Smooth muscle cell of the brain vasculature (primary cell): ENCODE results near the gene RELT.

ENCODE experiments used
- DNase-seq: peaks from one replicate; pipeline ENCODE4 v3.0.0-alpha.2; 2012; ENCODE audit warnings: low read depth, low spot score

RELT gene

DNA sequence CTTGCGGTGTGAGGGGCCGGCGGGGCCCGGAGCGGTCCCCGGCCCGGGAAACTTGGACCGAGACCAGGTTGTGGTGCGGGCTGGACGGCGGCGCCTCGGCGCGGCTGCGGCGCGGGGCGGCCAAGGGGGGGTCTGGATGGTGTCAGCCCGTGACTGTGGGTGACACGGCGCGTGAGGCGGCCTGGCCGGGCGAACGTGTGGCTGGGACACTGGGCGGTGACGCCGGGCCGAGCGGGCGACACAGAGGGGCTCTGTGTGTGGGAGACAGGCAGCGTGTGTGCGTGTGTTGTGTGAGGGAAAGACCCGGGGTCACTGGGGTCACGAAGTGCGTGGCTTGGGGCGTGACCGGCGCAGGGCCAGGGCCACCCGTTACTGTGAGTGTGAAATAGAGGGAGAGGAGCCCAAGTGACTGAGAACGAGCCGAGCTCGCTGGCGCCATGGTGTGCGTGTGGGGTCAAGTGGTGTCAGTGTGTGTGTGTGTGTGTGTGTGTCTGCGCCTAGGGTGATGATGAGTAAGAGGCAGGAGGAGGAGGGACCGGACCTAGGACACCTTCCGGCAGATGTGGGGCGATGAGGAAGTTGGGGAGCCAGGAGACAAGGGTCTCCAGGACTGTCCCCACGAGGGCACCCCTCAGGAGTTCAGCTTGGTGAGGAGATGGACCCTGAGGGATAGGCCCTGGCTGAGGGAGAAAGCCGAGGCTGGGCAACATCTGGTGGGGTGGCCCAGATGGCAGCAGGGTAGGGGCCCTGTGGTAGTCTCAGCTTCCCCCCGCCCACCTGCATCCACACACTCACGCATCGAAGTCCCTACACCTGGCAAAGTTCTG lies 817 bp downstream of the RELT start:
- DNase-seq, result no peak

DNA sequence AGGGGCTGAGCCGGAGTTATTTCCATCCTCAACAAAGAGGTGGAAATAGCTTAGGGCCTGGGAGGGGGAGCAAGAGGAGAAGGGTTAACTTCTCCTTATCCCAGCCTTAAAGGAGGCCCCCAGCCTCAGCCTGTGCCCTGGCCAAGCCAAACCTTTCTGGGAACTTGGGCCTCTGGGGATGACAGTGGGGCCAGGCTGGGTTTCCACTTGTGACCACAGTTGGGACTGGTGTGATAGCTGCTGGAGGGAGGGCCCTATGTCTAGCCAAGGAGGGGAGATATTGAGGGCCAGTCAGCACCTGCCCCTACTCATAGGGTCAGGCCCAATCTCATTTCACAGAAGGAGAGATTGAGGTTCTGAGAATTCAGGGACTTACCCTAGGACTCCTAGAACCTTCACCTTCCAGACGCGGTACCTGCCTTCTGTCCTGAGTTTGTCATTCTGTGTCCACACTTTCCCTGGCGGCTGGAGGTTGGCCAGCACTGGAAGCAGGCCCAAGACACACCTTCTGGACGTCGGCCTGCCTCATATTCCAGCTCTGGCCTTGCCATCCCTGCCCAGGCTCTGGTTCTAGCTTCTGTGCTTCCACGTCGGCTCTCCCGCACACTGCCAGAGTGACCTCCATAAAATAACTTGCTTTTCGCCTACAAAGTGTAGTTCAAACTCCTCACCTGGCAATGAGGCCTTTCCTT lies 3.1 kb downstream of the RELT start:
- DNase-seq, result no peak

DNA sequence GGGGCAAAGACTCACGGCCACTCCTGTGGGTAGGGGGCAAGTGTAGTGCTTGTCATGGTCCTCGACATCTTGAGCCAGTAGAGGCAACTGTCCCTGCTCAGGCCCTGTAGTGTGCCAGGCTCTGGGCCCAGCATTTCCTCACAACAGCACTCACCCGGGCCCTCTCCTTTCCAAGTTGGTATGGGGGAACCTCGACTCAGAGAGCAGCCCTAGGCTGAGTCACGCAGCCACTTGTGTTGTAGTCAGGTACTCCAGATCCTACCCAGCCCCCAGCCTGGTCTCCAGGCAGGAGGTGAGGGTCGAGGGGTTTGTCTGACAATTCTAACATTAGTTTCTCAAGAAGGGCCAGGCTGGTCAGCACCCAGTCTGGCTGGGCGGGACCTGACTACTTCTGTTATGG lies 4.1 kb downstream of the RELT start:
- DNase-seq, result no peak

DNA sequence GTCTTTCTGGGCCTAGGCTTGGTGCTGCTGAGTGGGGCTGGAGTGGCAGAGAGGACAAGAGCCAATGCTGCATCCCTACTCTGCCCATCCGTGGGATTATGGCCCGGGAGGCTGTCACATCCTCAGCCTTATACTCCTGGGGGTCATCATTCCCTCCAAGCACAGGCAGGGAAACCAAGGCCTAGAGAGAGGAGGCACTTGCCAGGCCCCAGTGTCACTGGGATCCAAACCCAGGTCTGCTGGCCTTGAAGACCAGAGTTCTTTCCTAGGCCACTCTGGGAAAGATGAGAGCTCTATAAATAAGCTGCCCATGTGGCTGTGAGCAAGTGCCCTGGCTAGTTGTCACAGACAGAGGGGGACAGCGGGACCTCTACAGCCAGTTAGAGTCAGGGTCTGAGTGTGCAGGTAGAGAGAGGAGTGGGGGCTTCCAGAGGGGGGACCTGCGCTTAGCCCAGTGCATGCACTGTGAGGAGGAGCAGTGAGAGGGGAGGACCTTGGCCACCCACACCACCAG lies 4.8 kb downstream of the RELT start:
- no peak for DNase-seq

DNA sequence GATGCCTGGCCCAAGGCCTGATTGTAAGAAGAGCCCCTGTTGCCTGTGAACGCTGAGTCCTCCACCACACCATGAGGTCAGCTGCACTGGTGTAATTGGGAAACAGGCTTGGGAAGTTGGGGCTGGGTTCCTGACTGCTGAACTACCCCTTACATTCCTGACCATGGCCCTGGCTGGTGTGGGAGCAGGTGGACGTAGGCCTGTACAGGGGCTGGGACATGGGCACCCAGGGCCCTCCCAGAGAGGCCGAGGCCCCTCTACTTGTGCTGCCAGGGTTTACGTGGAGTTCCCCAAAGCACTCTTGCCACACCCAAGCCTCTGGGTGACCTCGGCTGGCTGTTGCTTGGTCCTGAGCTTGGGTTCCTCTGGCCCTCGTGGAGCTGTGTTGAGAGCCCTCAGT lies 5.4 kb downstream of the RELT start:
- no peak for DNase-seq

DNA sequence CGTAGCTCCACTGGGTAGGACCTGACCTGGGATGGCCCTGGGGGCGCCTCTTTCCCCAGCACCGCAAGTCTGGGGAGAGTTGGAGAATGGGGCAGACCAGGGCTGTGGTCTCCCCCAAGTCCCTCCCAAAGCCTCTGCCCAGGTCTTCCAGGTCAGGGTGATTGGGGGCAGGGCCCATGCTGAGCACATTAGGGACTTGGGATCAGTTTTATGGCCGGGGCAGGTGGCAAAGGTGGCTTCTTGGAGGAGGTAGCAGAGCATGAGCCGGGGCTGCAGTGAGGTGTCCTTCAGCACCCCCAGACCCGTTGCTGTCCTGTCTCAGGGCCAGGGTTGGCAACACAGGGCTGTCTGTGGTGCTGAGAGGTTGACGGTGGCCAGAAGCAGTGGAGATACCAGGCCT lies 6.0 kb downstream of the RELT start:
- no peak for DNase-seq

DNA sequence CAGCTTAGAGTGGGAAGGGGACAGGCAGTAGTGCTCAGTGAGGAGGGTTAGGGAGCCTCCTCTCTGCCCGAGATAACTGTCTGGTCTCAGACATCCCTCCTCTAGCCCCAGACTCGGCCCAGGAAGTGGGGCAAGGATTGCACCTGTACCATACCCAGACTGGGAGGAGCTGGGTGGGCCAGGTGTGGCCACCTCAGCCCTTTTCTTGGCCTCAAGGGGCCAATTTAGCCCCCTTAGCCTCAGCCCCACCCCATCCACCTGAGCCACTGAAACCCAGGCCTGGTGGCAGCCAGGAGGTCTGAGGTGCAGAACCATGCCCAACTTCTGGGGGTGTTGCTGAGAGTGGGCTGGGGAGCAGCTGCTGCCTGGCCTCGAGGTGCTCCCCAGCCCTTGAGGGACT lies 6.5 kb downstream of the RELT start:
- DNase-seq, result no peak

DNA sequence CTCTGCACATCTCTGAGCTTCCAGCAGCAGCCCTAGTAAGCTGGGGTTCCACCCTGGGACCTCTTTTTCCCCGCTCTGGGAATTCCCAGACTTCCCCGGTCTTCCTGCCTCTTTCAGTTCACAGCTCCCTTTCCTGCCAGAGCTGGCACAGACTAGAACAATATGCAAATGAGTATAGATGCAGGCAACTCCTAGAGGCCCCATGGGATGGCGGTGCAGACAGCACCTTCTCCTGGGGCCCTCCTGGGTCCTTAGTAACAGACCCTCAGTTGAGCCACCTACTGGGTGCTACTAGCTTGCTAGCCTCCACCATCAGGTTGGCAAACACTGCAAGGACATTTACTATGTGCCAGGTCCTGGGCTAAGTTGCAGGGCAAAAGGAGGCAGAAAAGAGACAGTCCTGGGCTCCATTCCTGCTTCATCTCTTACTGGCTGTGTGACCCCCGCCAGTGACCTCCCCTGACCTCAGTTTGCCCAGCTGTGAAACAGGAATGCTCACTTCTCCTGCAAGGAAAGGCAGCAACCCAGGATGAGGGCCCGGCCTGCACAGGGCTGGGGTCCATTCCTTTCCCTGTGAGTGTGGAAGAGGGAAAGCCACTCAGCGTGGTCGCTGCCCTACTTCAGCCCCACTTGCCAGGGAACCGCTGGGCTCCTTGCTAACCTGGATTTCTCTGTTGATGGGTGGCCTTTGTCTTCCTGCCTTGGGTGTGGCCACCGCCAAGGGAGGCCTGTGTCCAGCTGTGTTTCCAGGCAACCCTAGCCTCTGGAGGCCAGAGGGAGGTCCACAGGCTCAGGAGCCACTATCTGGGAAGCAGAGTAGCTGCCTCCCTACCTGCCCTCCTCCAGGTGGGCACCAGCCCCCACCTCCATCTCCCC lies 7.3 kb downstream of the RELT start:
- no peak for DNase-seq

DNA sequence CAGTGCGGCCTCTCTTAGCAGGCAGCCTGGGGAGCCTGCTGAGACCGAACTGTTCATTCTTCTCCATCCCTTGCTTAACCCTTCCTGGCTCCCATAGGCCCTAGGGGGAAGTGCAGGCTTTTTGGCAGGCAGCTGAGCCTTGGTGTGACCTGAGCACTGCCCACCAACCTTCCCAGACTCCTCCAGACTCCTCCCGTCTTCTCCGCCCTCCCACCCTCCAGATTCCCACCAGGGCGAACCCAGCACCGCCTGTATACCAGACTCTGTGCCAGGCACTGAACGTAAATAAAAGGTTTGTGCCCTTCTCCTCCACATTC lies 7.9 kb downstream of the RELT start:
- no peak for DNase-seq

DNA sequence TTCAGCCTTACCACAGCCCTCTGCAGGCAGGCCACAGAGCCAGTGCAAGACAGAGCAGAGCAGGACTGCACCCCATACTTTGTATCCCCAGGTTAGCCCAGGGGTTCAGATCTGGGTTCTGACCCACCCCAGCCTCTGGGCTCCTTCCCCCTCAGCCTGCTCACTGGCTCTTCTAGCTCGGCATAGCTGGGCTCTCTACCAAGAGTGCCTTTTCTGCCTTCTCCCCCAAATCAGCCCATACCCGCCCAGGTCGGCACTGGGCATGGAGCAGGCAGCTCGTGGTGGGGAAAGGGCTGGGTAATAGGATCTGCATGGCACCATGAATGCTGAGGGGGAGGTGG lies 8.3 kb downstream of the RELT start:
- no peak for DNase-seq

DNA sequence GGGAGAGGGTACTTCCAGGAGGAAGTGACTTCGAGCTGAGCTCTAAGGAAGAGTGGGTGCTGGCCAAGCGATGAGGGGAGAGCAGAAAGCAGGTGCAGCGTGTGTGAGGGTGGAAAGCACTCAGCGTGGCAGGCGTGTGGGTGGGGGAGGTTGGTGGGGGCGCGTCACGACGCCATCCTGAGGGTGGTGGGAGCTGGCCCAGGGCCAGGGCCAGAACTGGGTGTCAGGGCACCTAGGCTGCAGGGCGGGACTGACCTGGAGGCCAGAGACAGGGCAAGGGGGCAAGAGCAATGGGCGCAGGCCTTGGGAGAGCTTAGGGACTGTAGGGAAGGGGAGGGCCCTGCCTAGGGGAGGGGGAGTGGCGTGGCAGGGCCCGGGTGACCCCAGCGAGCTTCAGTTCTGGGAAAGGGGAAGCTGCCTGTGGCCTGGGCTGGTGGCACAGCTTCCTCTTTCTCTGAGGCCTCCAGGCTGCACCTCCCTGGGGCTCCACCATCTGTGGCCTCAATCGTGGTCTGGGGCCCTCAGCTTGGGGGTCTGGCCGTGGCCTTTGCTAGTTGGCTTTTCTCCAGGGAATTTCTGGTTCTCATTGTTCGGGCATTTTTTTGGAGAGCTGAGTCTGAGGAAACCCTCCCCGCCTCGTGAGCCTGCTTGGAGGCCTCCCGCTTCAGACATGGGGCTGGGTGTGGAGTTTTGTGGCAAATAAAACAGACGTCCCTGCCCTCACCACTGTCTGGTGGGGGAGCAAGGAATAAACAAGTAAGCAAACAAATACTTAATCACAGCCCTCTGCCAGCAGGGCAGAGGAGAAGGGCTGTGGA lies 8.9 kb downstream of the RELT start:
- DNase-seq, result no peak

DNA sequence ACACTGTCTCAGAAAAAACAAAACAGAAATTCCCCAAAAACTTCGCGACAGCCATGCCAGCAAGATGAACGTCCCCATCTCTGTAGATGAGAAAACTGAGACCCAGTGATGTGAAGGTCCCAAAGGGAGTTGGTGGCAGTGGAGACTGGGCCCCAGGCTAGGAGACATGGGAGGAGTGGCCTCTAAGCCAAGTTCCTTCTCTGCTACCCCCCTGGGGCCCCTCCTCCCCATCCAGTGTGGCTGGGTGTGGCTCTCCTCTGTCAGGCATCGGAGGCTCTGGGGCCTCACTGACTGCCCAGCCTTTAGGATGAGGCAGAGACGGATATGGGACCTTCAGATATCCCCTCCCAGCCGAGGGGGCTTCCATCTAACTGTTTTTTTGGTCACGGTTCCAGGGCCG lies 9.8 kb downstream of the RELT start:
- no peak for DNase-seq

DNA sequence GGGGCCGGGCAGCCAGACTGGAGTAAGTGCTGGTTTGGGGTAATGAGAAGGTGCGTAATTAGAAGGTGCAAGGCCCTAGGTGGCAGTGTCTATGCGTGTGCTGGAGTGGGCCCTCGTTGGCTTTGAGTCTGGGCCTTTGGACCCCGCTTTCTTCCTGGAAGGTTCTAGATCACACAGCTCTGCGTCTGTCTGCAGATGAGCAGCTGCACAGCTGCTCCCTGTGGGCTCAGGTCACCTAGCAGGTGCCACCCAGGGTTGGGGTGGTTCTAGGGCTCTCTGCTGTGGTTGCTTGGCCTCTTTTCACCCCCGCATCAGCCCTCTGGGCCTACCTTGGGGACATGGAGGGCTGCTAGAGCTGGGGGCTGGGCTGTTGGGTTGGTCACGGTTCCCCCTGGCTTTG lies 10.3 kb downstream of the RELT start:
- no peak for DNase-seq

DNA sequence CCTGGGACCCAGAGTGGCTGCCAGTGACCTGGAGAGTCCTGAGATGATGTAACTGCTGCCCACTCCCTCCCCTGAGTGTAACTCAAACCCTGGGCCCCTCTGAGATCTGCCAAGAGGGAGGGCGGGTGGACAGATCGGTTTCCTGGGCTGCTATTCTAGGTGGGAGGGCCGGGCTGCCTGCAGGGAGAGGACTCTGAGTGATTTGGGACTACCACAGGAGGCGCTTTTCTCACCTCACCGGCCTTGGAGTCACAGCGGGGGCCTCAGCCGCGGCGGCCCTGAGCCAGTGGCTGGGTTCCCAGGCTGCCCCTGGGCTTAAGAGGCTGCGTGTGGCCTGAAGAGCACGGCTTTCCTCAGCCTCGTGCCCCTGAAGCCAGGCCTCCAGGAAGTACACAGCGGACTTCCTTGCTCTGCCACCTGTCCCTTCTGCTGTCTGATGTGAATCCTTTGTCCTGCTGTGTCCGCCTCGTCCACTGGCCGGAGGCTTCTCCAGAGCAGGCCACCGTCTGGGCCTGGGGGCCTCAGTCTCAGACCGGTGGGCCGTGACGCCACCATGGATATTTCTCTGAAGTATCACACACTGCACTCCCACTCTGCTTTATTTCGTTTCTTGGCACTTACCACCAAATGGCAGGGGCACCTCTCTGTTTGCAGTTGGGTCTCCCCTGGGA lies 11.5 kb downstream of the RELT start:
- no peak for DNase-seq

DNA sequence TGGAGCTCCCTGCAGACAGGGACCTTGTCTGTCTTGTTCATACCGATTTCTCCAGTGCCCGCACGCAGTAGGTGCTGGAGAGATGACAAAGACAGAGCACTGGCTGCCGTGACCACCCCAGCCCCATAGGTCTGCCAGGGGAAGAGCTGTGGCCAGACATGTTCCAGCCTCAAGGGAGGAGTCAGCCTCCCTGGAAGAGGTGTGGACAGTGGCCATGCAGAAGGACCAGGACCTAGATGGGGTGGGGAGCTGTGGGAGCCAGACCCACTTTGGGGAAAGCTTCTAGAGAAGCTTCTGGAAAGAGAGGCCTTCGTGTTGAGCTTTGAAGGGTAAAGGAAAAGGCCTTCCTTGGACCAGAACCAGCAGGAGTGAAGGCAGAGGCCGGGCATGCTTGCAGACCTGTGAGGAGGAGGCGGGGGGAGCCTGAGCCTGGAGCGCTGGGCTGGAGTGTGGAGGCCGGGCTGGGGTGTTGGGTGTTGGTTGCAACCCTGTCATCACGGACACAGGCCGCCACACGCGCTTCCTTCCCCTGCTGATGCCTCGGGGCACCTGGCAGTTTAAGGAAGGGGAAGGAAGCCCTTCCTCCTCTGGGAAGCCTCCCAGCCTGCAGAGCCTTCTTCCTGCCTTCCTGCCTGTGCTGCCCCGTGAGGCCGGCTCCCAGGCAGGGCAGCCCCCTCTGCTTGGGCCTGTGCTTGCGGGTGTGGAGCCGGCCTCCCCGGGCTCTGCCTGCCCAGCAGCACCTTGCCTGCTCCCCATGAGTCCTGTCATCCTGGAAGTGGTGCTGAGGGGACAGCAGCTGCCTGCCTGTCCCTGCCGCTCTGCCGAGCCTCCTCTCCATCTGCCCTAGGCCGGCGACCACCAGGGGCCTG lies 12.3 kb downstream of the RELT start:
- no peak for DNase-seq

DNA sequence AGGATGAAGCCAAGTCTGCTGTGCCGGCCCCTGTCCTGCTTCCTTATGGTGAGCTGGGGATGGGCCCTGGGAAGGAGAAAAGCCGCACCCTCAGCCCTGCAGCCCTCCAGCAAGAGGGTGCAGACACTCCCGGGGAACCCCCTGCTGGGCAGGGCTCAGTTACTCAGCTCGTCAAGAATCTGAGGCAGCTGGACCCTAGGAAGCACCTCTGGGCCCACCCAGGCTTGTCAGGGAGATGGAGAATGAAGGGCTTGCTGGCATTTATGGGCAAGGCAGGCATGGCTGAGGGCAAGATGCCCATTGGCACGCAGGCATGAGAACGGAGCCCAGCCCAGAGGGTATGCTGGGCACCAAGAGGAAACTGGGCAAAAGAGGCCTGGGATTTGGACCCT lies 12.9 kb downstream of the RELT start:
- no peak for DNase-seq

DNA sequence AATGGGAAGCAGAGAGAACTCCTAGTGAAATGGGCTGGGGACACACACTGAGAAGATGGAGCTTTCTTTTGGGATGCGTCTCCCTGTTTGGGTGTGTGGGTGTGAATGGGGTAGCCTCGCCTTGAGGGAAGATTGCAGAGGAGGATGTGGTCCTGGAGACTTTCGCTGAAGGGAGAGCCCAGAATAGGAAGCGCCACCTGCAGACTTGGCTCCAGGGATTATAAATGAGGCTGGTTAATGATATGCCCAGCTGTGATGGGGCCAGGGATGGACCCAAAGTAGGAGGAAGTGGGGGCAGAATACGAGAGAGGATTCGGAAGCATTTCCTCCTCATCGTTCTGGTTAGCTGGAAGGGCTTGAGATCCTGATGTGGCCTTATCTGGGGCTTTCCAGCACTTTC lies 13.7 kb downstream of the RELT start:
- DNase-seq, result no peak

DNA sequence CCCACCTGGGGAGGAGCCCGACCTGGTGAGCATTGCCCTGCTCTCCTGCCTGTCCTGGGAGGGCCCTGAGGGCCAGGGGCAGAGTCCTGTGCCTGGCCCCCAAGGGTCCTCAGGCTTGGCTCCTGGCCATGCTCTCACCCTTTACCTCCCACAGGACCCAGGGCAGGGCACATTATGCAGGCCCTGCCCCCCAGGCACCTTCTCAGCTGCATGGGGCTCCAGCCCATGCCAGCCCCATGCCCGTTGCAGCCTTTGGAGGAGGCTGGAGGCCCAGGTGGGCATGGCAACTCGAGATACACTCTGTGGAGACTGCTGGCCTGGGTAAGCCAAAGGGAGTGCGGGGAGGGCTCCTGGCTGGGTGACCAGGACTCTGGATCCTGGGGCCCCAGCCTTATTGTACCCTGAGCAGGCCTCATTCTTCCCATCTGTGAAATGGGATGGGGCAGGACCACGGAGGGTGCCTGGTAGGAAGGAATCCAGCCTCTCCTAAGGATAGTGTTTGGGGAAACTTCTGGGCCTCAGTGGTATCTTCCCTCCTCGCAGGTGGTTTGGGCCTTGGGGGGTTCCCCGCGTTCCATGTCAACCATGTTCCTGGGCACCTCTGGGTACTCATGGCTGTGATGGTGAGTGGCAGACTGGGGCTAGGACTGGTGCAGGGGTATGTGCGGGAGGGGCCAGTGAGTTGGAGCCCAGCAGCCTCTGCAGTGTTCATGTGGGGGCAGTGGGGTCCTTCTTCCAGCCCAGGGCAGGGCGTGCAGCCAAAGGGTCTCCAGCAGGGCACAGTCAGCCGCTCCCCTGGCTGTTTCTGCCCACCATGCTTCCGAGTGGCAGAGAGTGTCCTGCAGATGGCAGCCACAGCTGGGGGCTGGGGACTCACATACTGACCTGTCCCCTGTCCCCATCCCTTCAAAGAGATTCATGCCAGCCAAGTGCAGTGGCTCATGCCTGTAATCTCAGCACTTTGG lies 14.7 kb downstream of the RELT start:
- no peak for DNase-seq

DNA sequence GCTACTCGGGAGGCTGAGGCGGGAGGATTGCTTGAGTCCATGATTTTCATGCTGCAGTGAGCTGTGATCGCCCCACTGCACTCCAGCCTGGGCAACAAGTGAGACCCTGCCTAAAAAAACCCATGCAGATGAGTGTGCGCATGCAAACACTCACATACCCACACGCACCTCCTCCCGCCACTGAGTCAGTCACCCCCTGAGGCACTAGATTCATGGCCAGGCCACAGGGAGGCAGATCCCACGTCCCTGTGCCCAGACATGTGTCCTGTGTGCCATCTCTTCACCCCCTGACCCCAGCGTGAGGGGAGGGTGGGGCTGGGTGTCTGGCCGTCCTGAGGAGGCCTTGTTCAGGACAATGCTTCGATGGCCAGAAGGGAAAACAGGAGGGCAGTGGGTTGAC lies 15.5 kb downstream of the RELT start:
- DNase-seq, result no peak
